Stomach (tissue), 9 donors: ENCODE data around the gene CLEC11A. TPM values are rescaled to one million over a fixed set of nuclear protein-coding genes. Genes with fewer than 3 reads are reported as not detected.

Source experiments
- DNase-seq, 2 donors: peaks; one replicate each; pipeline versions ENCODE4 v3.0.0 to v3.0.0-alpha.2; 2013 to 2019
- H3K27ac ChIP-seq, 5 donors: fragments of 200-600 bp in 4 of 5; sonication (generic) in 4 of 5; one replicate each; pipeline ENCODE4 v1.5.1; 2013 to 2019; ENCODE audit warnings: mild to moderate bottlenecking in 1 of 5, moderate library complexity in 1 of 5
- H3K27me3 ChIP-seq, 3 donors: fragments of 200-600 bp; sonication (generic); one replicate each; pipeline ENCODE4 v1.5.1; 2017 to 2019; ENCODE audit warnings: mixed run types in 1 of 3
- H3K36me3 ChIP-seq, 4 donors: fragments of 200-600 bp; sonication (generic); 1 replicate in 3 of 4; 2 replicates in 1 of 4; pipeline ENCODE4 v1.5.1; 2016 to 2019
- H3K4me1 ChIP-seq, 4 donors: fragments of 200-600 bp; sonication (generic); one replicate each; pipeline ENCODE4 v1.5.1; 2016 to 2019
- H3K4me3 ChIP-seq, 4 donors: fragments of 200-600 bp; sonication (generic) in 3 of 4; one replicate each; pipeline ENCODE4 v1.5.1; 2016 to 2019; ENCODE audit warnings: mild to moderate bottlenecking in 1 of 4
- H3K9me3 ChIP-seq, 4 donors: fragments of 200-600 bp; sonication (generic); one replicate each; pipeline ENCODE4 v1.5.1; 2016 to 2019
- CTCF ChIP-seq, 7 experiments: fragments of 450-650 bp in 4 of 7; fragments of 200-600 bp in 3 of 7; sonication (generic) in 3 of 7; IDR thresholded peaks; one replicate each; pipeline ENCODE4 v1.5.1; 2016 to 2019; ENCODE audit warnings: antibody characterized with exemption in 7 of 7, control low read depth in 2 of 7, mild to moderate bottlenecking in 1 of 7
- EP300 ChIP-seq: sonication (generic); formaldehyde crosslinking; IDR thresholded peaks from one replicate; pipeline ENCODE4 v1.6.1; 2017; ENCODE audit warnings: antibody characterized with exemption
- POLR2A ChIP-seq, 4 donors: fragments of 450-650 bp; IDR thresholded peaks; one replicate each; pipeline ENCODE4 v1.6.1; 2016; ENCODE audit warnings: antibody characterized with exemption in 4 of 4, control low read depth in 2 of 4, mild to moderate bottlenecking in 1 of 4, moderate library complexity in 1 of 4
- POLR2AphosphoS5 ChIP-seq, 3 donors: sonication (generic); formaldehyde crosslinking; IDR thresholded peaks; one replicate each; pipeline ENCODE4 v1.6.1; 2016; ENCODE audit warnings: antibody characterized with exemption in 3 of 3
- WGBS, 5 donors: extraction: QIAGEN DNeasy Blood & Tissue Kit in 3 of 5; methylation state at CpG; one replicate each; pipeline versions ENCODE4 v1.1.5 to v1.1.7; 2013 to 2018; 5-methylcytosine and 5-hydroxymethylcytosine counted together
- intact Hi-C: fragments of 100-400 bp; cut with DNase I; formaldehyde crosslinking; loops from one replicate; pipeline ENCODE4 v1.15.1; 2023; ENCODE audit warnings: low total_unique reads
- polyA plus RNA-seq, 3 donors: library from polyadenylated mRNA; stranded (reverse); fragments of 200-250 nt; gene quantifications; one replicate each; pipeline ENCODE4 v1.2.3, GENCODE V29; 2013
- total RNA-seq, 5 donors: library from RNA; depleted of rRNA; stranded (reverse); fragments of >200 nt; gene quantifications; one replicate each; pipeline versions ENCODE4 v1.1.0 to v1.2.3, GENCODE V29; 2014 to 2016
- donor health status: healthy with polysubstance abuse.
- donor health status: Bipolar disorder and iron deficiency.
- donor health status: healthy.

The CLEC11A gene
- total and polyA plus RNA-seq, 8 donors, result 0.89 to 33.9 (median 7.0) TPM; not detected in 1

GRCh38 chr19:50719566-50719965 lies 3.6 kb upstream of the CLEC11A start, which contains the start of gene SHANK1:
TSS of gene SHANK1 (minus strand) at chr19:50719802. CDS start at chr19:50716919, 2,883 bp downstream.
- peak within 1 kb of the TSS in 1 of 5 donors; percentile 34 for H3K27ac ChIP-seq
- H3K9me3 ChIP-seq, result no peaks in the 10 kb centered on the region
- H3K4me1 ChIP-seq, result peaks cover 19 to 41% (median 32%) of the 10 kb centered on the region in 4 donors
- peaks cover 10 to 100% (median 73%) of the 10 kb centered on the region in 3 donors for H3K27me3 ChIP-seq
- no peak for TF ChIP-seq POLR2AphosphoS5 (IDR thresholded peaks at IDR 0.05)
- TF ChIP-seq EP300, result no peak
- no peak for TF ChIP-seq POLR2A (IDR thresholded peaks at IDR 0.05)
- no peak for TF ChIP-seq CTCF (IDR thresholded peaks at IDR 0.05)
- peak within 1 kb of the TSS; percentile 31 to 43 (median 34) for H3K4me3 ChIP-seq
- peak in 1 of 2 donors; percentile 62 for DNase-seq
- 0 to 8% (median 7%) methylated on average over 6 to 39 of the region's 47 CpGs for WGBS, 5 donors
- intact Hi-C loops, result no loop called here
- no peaks in the 10 kb centered on the region for H3K36me3 ChIP-seq

DNA sequence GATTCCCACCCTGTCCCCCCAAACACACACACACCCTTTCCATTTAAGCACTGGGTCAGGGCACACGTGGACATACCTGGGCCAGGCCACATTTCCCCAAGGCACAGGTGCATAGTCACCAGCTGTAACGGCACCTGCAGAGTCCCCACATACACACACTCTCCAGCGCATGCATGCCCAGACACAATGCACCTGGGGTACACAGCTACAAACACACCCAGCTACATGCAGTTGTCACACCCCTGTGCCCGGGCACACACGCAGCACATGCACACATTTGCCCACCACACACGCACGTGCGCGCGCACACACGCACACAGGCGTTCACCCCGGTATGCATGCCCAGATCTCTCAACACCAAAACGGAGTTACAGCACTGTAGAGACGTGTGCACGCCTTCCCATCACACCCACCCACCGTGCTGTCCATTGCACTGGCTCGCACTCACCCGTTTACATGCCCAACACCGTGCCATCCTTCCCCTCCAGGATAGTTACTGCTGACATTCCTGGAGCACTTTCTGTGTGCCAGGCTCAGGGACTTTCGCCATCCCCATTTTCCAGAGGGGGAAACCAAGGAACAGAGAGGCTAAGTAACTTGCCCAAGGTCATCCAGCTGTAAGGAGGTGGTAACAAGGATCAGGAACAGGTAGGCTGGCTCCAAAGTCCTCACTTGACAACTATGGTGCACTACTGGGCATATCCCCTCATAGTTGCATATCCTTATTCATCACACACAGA lies 2.8 kb upstream of the CLEC11A start:
- intact Hi-C loops, result no loop called here
- Histone ChIP-seq H3K4me1 (peaks cover 22 to 49% (median 39%) of the 10 kb centered on the region in 4 donors), H3K27me3 (peaks cover 10 to 100% (median 81%) of the 10 kb centered on the region in 3 donors), H3K9me3 (no peaks in the 10 kb centered on the region), H3K36me3 (no peaks in the 10 kb centered on the region), H3K4me3 (no peak overlapping the region), H3K27ac (no peak overlapping the region)
- TF ChIP-seq EP300 (no peak), POLR2A (IDR thresholded peaks at IDR 0.05) (no peak)
- WGBS, 5 donors, result 48 to 58% (median 50%) methylated on average over 16 to 21 of the region's 21 CpGs
- DNase-seq, result no peak

- WGBS, 5 donors, result 28 to 47% (median 36%) methylated on average over 3 to 8 of the region's 8 CpGs
- Histone ChIP-seq H3K9me3 (no peaks in the 10 kb centered on the region), H3K27ac (no peak overlapping the region), H3K4me3 (no peak overlapping the region), H3K4me1 (peaks cover 26 to 55% (median 44%) of the 10 kb centered on the region in 4 donors), H3K27me3 (peaks cover 10 to 98% (median 87%) of the 10 kb centered on the region in 3 donors), H3K36me3 (no peaks in the 10 kb centered on the region)
- TF ChIP-seq CTCF (IDR thresholded peaks at IDR 0.05), result no peak
- intact Hi-C loops, result no loop called here
- DNase-seq, result no peak
Observed at GRCh38 chr19:50720921-50721381, 2.2 kb upstream of the CLEC11A start.

DNA sequence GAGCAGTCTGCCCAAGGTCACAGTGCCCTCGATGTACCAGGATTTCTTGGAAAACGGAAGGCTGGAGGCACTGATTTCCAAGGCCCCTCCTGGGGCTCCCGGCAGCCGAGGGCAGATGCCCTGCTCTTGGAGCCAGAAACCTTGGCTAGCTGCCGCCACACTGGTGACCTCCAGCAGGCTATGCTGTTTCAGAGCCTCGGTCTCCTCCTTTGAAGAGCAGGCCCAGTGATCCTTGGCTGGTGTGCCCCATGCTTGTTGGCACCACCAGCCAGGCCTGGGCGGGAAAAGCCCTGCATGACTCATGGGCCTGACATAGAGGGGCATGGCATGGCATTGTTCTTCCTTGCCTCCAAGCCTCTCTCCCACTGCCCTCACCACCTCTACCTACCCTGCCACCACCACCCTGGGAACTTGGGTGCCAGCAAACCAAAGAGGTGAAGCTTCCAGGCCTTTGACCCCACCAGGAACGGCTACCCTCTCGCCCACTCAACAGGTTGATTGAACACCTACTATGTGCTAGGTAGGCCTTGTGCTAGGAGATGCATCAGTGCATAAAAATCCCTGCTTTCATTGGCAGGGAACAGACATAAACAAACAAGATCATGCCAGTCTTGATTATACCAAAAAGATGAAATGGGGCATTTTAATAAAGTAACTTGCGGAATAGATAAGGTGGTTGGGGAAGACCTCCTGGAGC lies 1.6 kb upstream of the CLEC11A start:
- H3K27ac ChIP-seq, result no peak overlapping the region
- WGBS, 5 donors, result 68 to 73% (median 71%) methylated on average over 4 to 10 of the region's 10 CpGs
- no peaks in the 10 kb centered on the region for H3K36me3 ChIP-seq
- peaks cover 26 to 60% (median 45%) of the 10 kb centered on the region in 4 donors for H3K4me1 ChIP-seq
- H3K9me3 ChIP-seq, result no peaks in the 10 kb centered on the region
- no peak overlapping the region for H3K4me3 ChIP-seq
- no peak for DNase-seq
- TF ChIP-seq EP300, result no peak
- TF ChIP-seq POLR2A (IDR thresholded peaks at IDR 0.05), result no peak
- TF ChIP-seq CTCF (IDR thresholded peaks at IDR 0.05), result no peak
- TF ChIP-seq POLR2AphosphoS5 (IDR thresholded peaks at IDR 0.05), result no peak
- peaks cover 10 to 97% (median 82%) of the 10 kb centered on the region in 3 donors for H3K27me3 ChIP-seq
- intact Hi-C loops, result no loop called here
